ENCODE measurements around the gene WHRN.

DNA sequence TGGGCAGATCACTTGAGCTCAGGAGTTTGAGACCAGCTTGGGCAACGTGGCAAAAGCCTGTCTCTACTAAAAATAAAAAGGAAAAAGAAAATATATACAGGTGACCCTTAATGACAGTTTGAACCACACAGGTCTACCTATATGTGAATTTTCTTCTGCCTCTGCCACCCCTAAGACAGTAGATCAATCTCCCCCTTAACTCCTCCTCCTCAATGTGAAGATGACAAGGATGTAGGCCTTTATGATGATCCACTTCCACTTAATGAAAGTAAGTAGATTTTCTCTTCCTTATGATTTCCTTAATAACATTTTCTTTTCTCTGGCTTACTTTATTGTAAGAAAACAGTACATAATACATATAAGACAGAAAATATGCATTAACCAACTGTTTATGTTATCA lies 120.9 kb downstream of the WHRN start:
- TF ChIP-seq HDGF (IDR thresholded peaks at IDR 0.05; ENCODE audit: borderline replicate concordance) (no peak), TARDBP (IDR thresholded peaks at IDR 0.05) (no peak), LEF1 (IDR thresholded peaks at IDR 0.05; ENCODE audit: borderline replicate concordance) (no peak), SP1 (IDR thresholded peaks at IDR 0.05) (no peak), FOXK2 (IDR thresholded peaks at IDR 0.05) (no peak), ARNT (IDR thresholded peaks at IDR 0.05) (no peak), FOXA1 (IDR thresholded peaks at IDR 0.05) (no peak), SUZ12 (IDR thresholded peaks at IDR 0.05) (no peak), BHLHE40 (IDR thresholded peaks at IDR 0.05; ENCODE audit: borderline replicate concordance) (no peak), ZNF384 (IDR thresholded peaks at IDR 0.05) (no peak), L3MBTL2 (conservative IDR thresholded peaks at IDR 0.05) (no peak), NFRKB (IDR thresholded peaks at IDR 0.05) (no peak), ELF4 (IDR thresholded peaks at IDR 0.05) (no peak)
- TF ChIP-seq, protein P1, sequence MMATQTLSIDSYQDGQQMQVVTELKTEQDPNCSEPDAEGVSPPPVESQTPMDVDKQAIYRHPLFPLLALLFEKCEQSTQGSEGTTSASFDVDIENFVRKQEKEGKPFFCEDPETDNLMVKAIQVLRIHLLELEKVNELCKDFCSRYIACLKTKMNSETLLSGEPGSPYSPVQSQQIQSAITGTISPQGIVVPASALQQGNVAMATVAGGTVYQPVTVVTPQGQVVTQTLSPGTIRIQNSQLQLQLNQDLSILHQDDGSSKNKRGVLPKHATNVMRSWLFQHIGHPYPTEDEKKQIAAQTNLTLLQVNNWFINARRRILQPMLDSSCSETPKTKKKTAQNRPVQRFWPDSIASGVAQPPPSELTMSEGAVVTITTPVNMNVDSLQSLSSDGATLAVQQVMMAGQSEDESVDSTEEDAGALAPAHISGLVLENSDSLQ (IDR thresholded peaks at IDR 0.05) = no peak

Measured in HEK293T (cell line).